Activated B cell treated with CpG ODN at 0.5 μM for 24 hours (primary cell): ENCODE results near the gene RPS6KA4. TPM values are rescaled to one million over a fixed set of nuclear protein-coding genes. Genes with fewer than 3 reads are reported as not detected.
A peak's percentile ranks its signal among the peaks of the same experiment; 100 is the strongest.

Experiments
- ATAC-seq: fragments of 200-7000 bp; cut with Tn5 transposase; one replicate; pipeline ENCODE4 v1.10.0; 2021; ENCODE audit warnings: low read depth, mild to moderate bottlenecking, moderate library complexity
- CTCF ChIA-PET: fragments of 350-600 bp; sonication (Branson Sonifier 250); formaldehyde crosslinking; loops from one replicate; lab custom pipeline; 2021; ENCODE audit warnings: antibody characterized with exemption; lab: Charles Lee
- POLR2A ChIA-PET: fragments of 350-600 bp; sonication (Branson Sonifier 250); formaldehyde crosslinking; loops from one replicate; lab custom pipeline; 2021; ENCODE audit warnings: antibody characterized with exemption; lab: Charles Lee
- DNase-seq: peaks from one replicate; pipeline ENCODE4 v3.0.0; 2022
- H3K27ac Mint-ChIP-seq: one replicate; pipeline ENCODE4 v1.8.0; 2020; ENCODE audit warnings: mixed read lengths
- H3K27me3 Mint-ChIP-seq: one replicate; pipeline ENCODE4 v1.8.0; 2021; ENCODE audit warnings: mixed read lengths
- H3K36me3 Mint-ChIP-seq: one replicate; pipeline ENCODE4 v1.8.0; 2021; ENCODE audit warnings: low read depth, mixed read lengths
- H3K4me1 Mint-ChIP-seq: one replicate; pipeline ENCODE4 v1.8.0; 2021; ENCODE audit warnings: mixed read lengths
- H3K4me3 Mint-ChIP-seq: one replicate; pipeline ENCODE4 v1.8.0; 2020; ENCODE audit warnings: mild to moderate bottlenecking, mixed read lengths
- H3K9me3 Mint-ChIP-seq: one replicate; pipeline ENCODE4 v1.8.0; 2020; ENCODE audit warnings: mixed read lengths
- intact Hi-C: fragments of 100-400 bp; cut with micrococcal nuclease; formaldehyde crosslinking; loops from one replicate; pipeline ENCODE4 v1.15.1; 2024
- total RNA-seq: library from RNA; stranded (reverse); gene quantifications from 2 replicates; pipeline ENCODE4 v1.2.3, GENCODE V29; 2022
- TF ChIP-seq, protein P1 (sequence below): fragments of 200-600 bp; IDR thresholded peaks from one replicate; pipeline ENCODE4 v1.8.0; 2022; ENCODE audit warnings: antibody characterized with exemption, mild to moderate bottlenecking

Gene RPS6KA4
- total RNA-seq, 1 donor from 2014 or later, result 22.6 TPM

DNA sequence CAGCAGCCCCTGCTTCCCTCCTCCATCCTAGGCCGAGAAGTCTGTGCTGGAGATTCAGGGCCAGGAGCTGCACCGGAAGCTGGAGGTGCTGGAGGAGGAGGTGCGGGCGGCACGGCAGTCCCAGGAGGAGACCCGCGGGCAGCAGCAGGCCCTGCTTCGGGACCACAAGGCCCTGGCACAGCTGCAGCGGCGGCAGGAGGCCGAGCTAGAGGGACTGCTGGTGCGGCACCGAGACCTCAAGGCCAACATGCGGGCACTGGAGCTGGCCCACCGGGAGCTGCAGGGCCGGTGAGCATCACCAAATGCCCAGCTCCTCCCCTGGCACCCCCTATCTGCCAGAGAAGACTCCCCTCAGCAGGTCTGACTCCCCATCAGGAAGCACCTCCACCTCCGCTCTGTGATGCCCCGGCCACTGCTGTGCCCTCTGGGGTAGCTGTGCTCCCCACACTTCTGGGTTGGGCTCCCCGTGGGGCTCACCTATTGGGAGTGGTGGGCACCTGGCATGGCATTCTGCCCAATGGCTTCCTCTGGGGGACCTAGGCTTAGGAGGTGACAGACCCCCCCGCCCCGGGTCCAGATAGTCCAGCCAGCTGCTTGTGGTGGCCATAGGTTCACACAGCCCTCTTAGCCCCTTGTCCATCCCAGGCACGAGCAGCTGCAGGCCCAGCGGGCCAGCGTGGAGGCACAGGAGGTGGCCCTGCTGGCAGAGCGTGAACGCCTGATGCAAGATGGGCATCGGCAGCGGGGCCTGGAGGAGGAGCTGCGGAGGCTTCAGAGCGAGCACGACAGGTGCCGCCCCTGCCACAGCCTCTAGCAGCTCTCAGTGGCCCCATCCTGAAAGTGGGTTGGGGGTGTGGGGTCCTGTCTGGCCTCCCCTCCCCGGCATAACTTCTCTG lies 6.6 kb upstream of the RPS6KA4 start:
- Mint-ChIP-seq H3K36me3 (peaks cover 32% of the 10 kb centered on the region), H3K27ac (no peak overlapping the region), H3K4me1 (peaks cover 11% of the 10 kb centered on the region), H3K4me3 (no peak overlapping the region), H3K27me3 (no peaks in the 10 kb centered on the region), H3K9me3 (no peaks in the 10 kb centered on the region)
- ChIA-PET CTCF (interaction anchor here (9.3 kb wide), 1 partner anchor 35 kb away, joined by 138 read pairs; the partner anchor contains the start of genes PRDX5 and TRMT112), POLR2A (interaction anchor here (0.7 to 6.0 kb wide), 6 partner anchors 8 to 48 kb away, joined by 3 to 61 read pairs (median 4); partner anchors contain the start of genes CCDC88B, PRDX5 and TRMT112)
- DNase-seq (no peak), ATAC-seq (no peak)
- intact Hi-C loops, result no loop called here
- TF ChIP-seq, protein P1, sequence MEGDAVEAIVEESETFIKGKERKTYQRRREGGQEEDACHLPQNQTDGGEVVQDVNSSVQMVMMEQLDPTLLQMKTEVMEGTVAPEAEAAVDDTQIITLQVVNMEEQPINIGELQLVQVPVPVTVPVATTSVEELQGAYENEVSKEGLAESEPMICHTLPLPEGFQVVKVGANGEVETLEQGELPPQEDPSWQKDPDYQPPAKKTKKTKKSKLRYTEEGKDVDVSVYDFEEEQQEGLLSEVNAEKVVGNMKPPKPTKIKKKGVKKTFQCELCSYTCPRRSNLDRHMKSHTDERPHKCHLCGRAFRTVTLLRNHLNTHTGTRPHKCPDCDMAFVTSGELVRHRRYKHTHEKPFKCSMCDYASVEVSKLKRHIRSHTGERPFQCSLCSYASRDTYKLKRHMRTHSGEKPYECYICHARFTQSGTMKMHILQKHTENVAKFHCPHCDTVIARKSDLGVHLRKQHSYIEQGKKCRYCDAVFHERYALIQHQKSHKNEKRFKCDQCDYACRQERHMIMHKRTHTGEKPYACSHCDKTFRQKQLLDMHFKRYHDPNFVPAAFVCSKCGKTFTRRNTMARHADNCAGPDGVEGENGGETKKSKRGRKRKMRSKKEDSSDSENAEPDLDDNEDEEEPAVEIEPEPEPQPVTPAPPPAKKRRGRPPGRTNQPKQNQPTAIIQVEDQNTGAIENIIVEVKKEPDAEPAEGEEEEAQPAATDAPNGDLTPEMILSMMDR, result no peak

DNA sequence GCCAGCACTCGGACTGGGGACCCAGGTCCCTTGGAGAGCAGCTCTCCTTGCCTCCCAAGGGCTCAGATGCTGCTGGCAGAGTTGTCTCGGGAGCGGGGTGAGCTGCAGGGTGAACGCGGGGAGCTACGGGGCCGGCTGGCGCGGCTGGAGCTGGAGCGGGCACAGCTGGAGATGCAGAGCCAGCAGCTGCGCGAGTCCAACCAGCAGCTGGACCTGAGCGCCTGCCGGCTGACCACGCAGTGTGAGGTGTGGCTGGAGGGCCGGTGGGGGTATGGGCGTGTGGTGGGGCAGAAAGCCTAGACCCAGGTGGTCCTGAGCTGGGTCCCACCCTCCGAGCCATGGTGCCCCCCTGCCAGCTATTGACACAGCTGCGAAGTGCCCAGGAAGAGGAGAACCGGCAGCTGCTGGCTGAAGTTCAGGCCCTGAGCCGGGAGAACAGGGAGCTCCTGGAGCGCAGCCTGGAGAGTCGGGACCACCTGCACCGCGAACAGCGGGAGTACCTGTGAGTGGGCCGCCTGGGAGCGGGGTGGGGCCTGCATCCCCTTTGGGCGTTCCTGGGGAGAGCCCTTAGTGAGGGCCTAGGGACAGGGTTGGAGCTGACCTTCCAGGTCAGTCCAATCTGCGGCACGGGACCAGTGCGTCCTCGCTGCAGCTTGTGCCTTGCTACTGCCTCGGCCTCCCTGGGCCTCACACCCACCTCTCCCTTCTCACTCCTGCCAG lies 5.8 kb upstream of the RPS6KA4 start:
- POLR2A ChIA-PET, result interaction anchor here (0.7 to 6.0 kb wide), 5 partner anchors 9 to 49 kb away, joined by 3 to 61 read pairs (median 4); partner anchors contain the start of genes CCDC88B, PRDX5 and TRMT112
- intact Hi-C loops, result no loop called here

DNA sequence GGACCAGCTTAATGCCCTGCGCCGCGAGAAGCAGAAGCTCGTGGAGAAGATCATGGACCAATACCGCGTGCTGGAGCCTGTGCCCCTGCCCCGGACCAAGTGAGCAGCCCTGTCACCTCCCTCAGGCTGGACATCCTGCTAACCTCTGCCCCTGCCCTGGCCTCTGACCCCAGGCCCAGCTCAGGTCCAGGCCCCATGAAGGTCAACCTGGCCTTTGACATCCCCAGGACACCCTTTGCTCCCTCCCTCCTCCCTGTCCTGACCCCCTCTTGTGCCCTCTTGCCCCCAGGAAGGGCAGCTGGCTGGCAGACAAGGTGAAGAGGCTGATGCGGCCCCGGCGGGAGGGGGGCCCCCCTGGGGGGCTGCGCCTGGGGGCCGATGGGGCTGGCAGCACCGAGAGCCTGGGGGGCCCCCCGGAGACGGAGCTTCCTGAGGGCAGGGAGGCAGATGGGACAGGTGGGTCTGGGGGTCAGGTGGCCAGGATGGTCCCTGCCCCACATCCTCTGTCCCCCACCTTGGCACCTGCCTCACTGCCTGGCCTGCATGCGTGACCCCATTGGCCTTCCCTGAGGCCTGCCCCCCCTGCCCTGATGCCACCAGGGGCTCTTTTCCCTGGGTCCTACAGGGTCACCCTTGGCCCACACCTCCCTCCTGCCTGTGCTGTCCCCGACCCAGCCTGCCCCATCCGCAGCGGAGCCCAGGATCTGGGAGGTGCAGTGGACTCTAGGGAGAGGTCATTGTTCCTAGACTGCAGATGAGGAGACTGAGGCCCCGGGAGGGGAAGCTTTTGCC lies 5.1 kb upstream of the RPS6KA4 start:
- Mint-ChIP-seq H3K36me3 (peaks cover 28% of the 10 kb centered on the region), H3K27me3 (no peaks in the 10 kb centered on the region), H3K9me3 (no peaks in the 10 kb centered on the region), H3K4me1 (peaks cover 22% of the 10 kb centered on the region), H3K27ac (no peak overlapping the region), H3K4me3 (no peak overlapping the region)
- TF ChIP-seq, protein P1, result no peak
- intact Hi-C loops, result no loop called here
- CTCF ChIA-PET, result interaction anchor here (0.8 to 9.3 kb wide), 10 partner anchors 11 to 149 kb away, joined by 3 to 138 read pairs (median 9); partner anchors contain the start of genes CATSPERZ, FERMT3, PRDX5 and TRMT112
- no peak for DNase-seq
- ATAC-seq, result no peak
- POLR2A ChIA-PET, result interaction anchor here (1.0 to 6.0 kb wide), 6 partner anchors 9 to 94 kb away, joined by 3 to 61 read pairs (median 6); partner anchors contain the start of genes CCDC88B, ESRRA, PRDX5 and TRMT112

More for the DNA sequence above, 5.8 kb upstream of the RPS6KA4 start:
- Mint-ChIP-seq H3K4me3 (no peak overlapping the region), H3K36me3 (peaks cover 32% of the 10 kb centered on the region), H3K27ac (no peak overlapping the region), H3K9me3 (no peaks in the 10 kb centered on the region), H3K27me3 (no peaks in the 10 kb centered on the region), H3K4me1 (peaks cover 16% of the 10 kb centered on the region)
- CTCF ChIA-PET, result interaction anchor here (0.8 to 9.3 kb wide), 5 partner anchors 10 to 148 kb away, joined by 3 to 138 read pairs (median 4); partner anchors contain the start of genes FERMT3, PRDX5 and TRMT112
- DNase-seq (no peak), ATAC-seq (no peak)
- TF ChIP-seq, protein P1, result no peak

DNA sequence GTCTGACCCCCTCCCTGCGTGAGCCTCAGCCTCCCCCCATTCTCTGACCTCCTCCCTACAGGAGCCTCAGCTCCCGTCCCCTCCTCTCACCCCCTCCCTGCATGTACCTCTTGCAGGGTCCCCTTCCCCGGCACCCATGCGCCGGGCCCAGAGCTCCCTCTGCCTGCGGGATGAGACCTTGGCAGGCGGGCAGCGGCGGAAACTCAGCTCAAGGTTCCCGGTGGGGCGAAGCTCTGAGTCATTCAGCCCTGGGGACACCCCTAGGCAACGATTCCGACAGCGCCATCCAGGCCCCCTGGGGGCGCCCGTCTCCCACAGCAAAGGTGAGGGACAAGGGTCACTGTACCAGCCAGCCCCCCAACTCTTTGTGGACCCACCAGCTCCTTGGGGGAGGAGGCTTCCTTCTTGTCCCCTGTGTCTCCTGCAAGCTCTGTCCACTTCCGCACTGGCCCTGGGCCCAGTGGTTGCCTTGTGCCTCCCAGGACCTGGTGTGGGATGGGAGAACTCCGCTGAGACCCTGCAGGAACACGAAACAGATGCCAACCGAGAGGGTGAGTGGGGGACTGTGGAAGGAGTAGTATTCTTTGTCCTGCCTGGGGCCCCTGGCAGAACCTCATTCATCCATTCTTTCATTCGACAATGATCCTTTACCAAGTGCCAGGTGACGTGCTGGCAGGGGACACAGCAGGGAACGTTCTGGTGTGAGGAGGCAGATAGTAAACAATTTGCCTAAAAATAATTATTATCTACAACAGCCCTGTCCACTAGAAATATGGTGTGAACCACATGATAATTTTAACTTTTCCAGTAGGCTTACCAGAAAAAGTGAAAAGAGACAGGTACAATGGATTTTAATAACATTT lies 3.7 kb upstream of the RPS6KA4 start:
- peaks cover 17% of the 10 kb centered on the region for H3K36me3 Mint-ChIP-seq
- H3K27me3 Mint-ChIP-seq, result no peaks in the 10 kb centered on the region
- DNase-seq, result peak; percentile 58
- TF ChIP-seq, protein P1, result no peak
- peaks cover 32% of the 10 kb centered on the region for H3K4me1 Mint-ChIP-seq
- H3K9me3 Mint-ChIP-seq, result no peaks in the 10 kb centered on the region
- ChIA-PET CTCF (interaction anchor here (0.6 to 9.3 kb wide), 29 partner anchors 8 to 387 kb away, joined by 3 to 138 read pairs (median 5); partner anchors contain the start of genes BAD, CATSPERZ, ESRRA and FERMT3), POLR2A (interaction anchor here (0.6 to 6.0 kb wide), 15 partner anchors 14 to 1133 kb away, joined by 3 to 61 read pairs (median 6); partner anchors contain the start of genes BAD, CCDC88B, ESRRA and PRDX5)
- intact Hi-C loops, result loop anchor here (1.0 to 5.0 kb wide), 6 partner anchors 15 to 104 kb away; partner anchors contain the start of genes CCDC88B, PLCB3 and PRDX5
- peak; percentile 64 for ATAC-seq
- no peak overlapping the region for H3K27ac Mint-ChIP-seq
- H3K4me3 Mint-ChIP-seq, result no peak overlapping the region
